GM19351 (cell line): ENCODE data around the gene KRTAP5-11.
"Not testable (repeated sequence)": the region's sequence is repeated elsewhere in the genome, so short reads cannot be mapped to it uniquely, and the experiment has no call there.

Experiments used
- ATAC-seq: cut with Tn5 transposase; IDR thresholded peaks from one replicate; pipeline ENCODE4 v1.9.1; 2021; ENCODE audit warnings: mild to moderate bottlenecking, moderate library complexity; ENCODE audit not compliant: unreplicated experiment

The KRTAP5-11 gene

DNA sequence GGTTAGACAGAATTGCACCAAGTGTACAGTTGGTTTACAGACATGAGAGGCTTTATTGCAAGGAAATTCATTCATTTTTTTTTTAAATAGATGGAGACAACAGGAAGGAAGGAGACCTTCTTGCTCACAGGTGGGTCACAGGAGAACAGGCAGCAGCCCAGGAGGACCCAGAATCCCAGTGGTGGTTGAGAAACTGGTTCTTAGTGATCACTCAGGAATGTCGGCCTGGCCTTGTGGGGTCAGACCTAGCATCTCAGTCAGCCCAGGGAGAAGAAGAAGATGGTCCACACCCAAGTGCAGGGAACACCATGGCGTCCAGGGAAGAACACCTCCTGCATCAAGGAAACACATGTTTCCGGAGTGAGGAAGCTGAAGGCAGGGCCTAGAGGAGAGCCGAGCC lies 849 bp downstream of the KRTAP5-11 start:
- no peak for ATAC-seq

- ATAC-seq, result no peak
These were observed 2.3 kb downstream of the KRTAP5-11 start for GRCh38 chr11:71580057-71581003.

DNA sequence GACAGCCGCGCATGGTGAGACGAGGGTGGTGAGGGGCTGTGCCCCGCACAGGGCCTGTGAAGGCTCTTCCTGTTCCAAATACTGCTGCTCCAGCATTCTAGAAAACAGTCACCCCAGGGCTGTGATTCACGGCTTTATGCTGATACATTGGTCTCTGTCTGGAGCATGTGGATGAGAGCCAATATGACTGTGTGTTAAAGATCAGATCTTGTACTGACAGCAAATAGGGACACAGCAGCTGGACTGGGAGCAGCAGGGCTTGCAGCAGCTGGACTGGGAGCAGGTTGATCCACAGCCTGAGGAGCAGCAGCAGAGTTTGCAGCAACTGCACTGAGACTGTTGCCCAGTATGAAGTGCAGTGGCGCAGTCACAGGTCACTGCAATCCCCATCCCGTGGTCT lies 3.2 kb downstream of the KRTAP5-11 start:
- ATAC-seq, result not testable (repeated sequence)

GRCh38 chr11:71577469-71578004 lies 5.1 kb downstream of the KRTAP5-11 start:
- no peak for ATAC-seq

GRCh38 chr11:71576688-71577465 lies 5.8 kb downstream of the KRTAP5-11 start:
- not testable (repeated sequence) for ATAC-seq

GRCh38 chr11:71575723-71576424 lies 6.8 kb downstream of the KRTAP5-11 start:
- ATAC-seq, result no peak

GRCh38 chr11:71574418-71574817 lies 8.3 kb downstream of the KRTAP5-11 start:
- no peak for ATAC-seq

DNA sequence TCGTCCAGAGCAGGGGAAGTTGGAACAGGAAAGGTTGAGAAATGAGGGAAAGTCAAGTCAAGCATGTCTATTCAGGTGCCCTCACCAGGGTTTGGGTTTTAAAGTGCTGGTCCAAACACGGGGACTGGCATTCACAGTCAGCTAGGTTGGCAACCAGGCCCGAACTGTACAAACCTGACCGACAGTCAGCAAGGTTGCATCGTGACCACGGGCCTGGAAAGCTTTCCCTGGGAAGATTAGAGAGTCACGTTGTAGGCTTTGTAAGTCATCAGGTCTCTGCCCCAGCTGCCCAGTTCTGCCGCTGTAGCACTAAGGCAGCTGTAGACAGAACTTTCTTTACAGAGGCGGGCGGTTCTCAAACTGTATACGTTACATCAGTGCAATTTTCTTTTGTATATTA lies 9.9 kb downstream of the KRTAP5-11 start:
- ATAC-seq, result no peak

- not testable (repeated sequence) for ATAC-seq
These were observed 11.4 kb downstream of the KRTAP5-11 start for GRCh38 chr11:71571101-71571850.

GRCh38 chr11:71568704-71569349 lies 13.8 kb downstream of the KRTAP5-11 start:
- no peak for ATAC-seq

GRCh38 chr11:71567633-71568032 lies 15.0 kb downstream of the KRTAP5-11 start:
- ATAC-seq, result not testable (repeated sequence)

GRCh38 chr11:71566626-71567599 lies 15.8 kb downstream of the KRTAP5-11 start:
- ATAC-seq, result not testable (repeated sequence)

- ATAC-seq, result no peak
These were observed 16.5 kb downstream of the KRTAP5-11 start for GRCh38 chr11:71566081-71566620.

GRCh38 chr11:71565263-71565662 lies 17.4 kb downstream of the KRTAP5-11 start, which contains the start of gene KRTAP5-10:
Gene KRTAP5-10, plus strand, starts transcription at chr11:71565563. Its CDS starts 25 bp downstream, at chr11:71565588.
- ATAC-seq, result no peak

DNA sequence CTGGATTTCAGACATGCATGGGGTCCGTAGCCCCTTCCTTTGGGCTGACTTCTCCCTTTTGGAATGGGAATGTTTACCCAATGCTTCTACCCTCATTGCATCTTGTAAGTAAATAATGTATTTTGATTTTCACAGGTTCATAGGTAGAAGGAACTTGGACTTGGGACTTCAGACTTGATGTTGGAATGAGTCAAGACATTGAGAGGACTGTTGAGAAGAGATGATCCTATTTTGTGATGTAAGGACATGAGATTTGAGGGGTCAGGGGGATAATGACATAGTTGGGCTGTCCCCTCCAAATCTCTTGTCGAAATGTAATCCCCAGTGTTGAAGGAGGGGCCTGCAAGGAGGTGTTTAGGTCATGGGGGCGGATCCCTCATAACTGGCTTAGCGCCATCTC lies 18.2 kb downstream of the KRTAP5-11 start:
- no peak for ATAC-seq

DNA sequence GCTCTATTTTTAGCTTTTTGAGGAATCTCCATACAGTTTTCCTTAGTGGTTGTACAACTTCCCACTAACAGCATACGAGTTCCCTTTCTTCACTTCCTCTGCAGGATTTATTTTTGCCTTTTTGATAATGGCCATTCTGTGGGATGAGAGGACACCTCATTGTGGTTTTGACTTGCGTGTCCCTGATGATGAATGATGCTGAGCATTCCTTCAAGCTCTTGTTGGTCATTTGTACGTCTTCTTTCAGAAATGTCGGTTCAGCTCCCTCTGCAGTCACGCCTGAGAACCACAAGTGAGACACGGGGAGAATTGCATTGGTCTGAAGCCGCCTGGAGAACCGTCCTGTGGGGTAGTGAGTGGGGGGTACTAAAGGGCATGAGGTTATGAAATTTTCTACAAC lies 19.3 kb downstream of the KRTAP5-11 start:
- ATAC-seq, result no peak

DNA sequence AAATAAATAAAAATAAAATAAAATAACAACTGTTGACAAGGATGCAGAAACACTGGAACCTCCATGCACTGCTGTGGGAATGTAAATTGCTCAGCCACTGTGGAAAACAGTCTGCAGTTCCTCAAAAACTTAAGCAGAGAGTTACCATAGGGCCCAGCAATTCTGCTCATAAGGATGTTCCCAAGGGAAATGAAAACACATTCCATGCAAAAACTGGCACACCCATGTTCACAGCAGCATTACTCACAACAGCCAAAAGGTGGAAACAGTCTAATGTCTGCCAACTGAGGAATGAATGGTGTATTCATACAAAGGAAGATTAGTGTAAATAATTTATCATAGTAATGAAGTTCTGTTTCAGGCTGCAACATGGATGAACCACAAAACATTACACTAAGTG lies 20.6 kb downstream of the KRTAP5-11 start:
- ATAC-seq, result no peak

DNA sequence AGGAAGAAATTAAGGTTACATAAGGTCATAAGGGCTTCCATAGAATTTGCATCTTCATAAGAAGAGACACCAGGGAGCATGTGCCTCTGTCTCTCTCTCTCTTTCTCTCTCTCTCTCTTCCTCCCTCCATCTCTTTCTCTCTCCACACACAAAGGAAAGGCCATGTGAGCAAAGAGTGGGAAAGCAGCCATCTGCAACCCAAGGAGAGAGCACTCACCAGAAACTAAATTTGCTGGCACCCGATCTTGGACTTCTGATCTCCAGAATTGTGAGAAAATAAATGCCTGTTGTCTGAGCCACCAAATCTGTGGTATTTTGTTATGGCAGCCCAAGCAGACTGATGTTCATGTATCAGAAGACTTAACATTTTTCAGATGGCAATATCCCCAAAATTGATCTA lies 23.7 kb downstream of the KRTAP5-11 start:
- ATAC-seq, result no peak
